GM15510 (cell line): Measurements from ENCODE around the gene LGI4.

ENCODE experiments used
- POLR2A ChIP-seq: IDR thresholded peaks from 3 replicates; pipeline ENCODE4 v1.6.1; 2011; ENCODE audit warnings: borderline replicate concordance; ENCODE audit not compliant: insufficient read length; ENCODE audit errors: extremely low read depth

The LGI4 gene

DNA sequence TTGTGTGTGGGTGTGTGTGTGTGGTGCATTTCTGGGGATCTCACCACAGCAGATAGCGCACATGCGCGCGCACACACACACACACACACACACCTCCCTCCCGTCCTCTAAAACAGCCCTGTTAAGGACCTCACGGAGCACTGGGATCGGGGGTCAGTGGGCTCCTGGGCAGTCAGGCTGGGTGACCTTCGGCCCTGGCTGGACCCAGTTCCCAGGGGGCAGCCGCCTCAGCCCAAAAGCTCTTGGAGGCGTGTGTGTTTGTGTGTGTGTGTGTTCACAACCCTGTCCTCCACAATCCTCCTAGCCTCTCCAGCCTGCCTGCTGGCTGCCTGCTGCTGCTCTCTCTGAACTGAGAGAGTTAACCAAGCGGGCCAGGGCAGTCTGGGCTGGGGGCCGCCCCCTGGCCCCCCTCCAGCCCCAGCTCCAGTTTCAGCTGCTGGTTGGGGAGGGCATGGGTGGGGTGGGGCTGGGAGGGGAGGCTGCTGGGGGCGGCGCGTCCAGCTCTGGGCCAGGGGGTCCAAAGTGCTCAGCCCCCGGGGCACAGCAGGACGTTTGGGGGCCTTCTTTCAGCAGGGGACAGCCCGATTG, 3.5 kb upstream of the LGI4 start, which contains the start of gene FXYD1:
Gene FXYD1, plus strand, starts transcription at position 520 of the 588 bp plus-strand sequence. CDS start 1,256 bp downstream, outside the sequence.
- TF ChIP-seq POLR2A: no peak

DNA sequence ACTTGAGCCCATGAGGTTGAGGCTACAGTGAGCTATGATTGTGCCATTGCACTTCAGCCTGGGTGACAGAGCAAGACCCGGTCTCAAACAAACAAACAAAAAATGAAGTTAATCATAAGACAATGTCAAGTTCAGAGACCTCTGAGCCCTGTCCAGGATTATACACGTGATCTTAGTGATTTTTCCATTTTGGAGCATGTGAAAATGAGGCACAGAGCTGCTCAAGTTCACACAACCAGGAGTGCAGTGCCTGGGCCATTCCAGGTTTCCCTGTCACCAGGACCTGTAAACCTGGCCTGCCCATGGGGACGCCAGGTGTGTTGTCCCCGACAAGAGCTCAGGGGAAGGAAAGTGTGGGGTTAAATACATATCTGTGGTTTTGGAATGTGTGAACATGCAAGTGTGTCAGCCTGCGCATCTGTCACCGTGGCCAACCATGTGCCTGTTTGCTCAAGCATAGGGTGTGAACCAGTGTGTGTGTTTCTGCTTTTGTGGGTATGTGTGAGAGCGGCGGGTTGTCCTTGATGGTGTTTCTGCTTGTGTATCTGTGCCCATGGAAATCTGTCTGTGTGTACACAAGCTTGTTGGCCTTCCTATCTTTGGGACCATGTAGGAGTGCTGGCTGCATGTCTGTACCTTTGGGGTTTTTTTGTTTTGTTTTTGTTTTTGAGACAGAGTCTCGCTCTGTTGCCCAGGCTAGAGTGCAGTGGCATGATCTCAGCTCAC, 2.3 kb upstream of the LGI4 start:
- TF ChIP-seq POLR2A: no peak

DNA sequence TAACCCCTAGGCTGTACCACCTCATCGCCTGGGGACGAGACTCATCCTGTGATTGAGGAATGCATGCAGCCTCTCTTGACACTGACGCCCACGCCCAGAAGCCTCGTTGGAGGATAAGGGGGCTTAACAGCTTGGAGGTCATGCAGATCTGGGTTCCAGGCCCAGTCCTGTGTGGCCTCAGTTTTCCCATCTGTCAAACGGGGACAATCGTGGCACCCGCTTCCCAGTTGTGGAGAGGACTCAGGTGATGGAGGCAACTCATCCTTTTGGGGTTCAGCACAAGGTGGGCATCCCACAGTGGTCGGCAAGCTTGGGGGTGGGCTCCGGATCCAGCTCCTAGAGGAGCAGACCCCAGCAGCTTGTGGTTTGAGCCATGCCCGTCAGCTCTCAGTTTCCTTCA, 1.4 kb upstream of the LGI4 start:
- TF ChIP-seq POLR2A: no peak

DNA sequence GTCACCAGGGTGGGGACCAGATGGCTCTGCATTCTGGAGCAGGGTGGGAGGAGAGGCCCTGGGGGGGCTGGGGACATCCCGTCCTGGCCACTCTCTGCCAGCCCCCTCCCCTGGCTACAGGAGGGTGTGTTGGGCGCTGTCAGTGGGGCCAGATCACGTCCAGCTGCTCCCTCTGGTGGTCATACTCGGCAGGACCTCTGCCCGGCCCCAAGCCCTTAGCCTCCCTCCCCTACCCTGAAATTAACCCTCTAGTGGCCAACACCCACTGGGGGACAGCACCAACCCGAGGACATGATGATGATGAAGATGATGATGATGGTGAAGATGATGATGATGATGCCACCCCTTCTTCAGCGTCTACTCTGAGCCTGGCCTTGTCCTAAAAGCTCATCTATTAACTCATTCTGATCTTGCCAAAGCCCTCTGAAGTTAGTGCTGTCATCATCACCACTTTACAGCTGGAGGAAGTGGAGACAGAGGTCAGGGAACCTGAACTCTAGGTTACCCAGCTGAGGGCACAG, 590 bp upstream of the LGI4 start:
- TF ChIP-seq POLR2A: no peak

DNA sequence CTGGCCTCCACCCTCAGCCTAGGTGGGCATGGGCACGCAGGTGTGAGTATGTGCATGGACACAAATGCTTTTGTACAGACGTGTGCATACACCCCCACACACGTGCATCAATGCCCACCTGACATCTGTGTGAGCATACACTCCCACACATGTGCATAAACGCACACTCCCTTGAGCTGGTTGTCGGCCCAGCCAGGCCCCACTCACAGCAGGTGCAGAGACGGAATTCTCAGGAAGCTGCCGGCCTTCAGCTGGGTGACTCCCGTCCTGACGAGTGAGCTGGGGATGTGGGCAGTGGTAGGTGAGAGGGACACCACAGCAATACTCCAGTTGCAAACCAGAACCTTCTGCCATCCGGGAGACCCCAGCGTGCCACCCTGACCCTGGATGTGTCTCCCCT, 1.0 kb downstream of the LGI4 start:
- TF ChIP-seq POLR2A: no peak

DNA sequence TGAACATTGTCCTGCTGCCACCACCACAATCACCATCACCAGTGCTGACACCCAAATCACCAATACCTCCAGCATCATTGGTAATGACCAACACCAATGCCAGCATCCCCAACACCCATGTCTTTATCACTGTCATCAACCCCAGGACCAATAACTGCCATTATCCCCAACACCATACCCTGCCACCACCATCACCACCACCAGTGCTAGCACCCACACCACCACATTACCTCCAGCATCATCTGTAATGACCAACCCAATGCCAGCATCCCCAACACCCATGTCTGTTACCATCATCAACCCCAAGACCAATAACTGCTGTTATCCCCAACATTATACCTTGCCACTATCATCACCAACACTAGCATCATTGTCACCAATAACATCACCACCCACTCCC, 2.6 kb downstream of the LGI4 start:
- TF ChIP-seq POLR2A: no peak

DNA sequence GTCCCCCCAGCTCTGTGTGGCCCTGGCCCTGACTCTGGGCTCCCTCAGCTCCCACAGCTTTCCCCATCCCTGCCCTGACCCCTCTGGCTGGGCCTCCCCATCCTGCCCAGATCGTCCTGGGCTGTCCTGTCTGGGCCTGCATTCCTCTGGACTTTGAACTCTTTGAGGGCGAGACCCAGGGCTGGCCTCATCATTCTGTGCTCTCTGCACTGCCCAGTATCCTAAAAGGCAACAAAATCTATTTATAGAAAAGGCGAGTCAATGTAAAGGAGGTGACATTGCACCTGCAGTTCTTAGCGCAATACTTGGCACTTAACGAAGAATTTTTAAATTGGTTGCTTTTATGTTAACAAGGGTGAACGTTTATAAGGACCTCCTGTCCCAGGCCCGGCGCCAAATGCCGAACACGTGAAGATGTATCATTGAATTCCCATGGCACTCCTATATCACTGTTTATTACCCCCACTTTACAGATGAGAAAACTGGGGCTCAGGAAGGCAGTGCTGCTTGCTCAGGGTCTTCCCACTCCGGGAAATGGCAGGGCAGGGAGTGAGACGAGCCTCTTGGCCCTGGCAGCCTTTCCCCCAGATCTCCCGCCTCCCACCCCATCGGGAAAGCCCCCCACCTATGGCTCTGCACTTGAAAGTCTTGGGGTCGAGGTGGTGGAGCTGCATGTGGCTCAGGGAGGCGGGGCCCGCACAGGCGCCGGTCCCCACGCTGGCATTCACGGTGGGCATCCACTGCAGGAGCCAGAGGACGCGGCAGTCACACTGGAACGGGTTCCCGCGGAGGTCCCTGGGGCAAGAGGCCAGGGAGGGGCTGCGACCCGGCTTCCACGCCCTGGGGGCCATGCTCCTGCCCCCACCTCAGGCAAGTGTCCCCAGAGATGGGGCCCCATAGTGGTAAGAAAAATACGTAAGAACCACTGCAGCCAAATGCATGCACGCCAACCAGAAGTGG, 3.8 kb downstream of the LGI4 start:
- TF ChIP-seq POLR2A: no peak

DNA sequence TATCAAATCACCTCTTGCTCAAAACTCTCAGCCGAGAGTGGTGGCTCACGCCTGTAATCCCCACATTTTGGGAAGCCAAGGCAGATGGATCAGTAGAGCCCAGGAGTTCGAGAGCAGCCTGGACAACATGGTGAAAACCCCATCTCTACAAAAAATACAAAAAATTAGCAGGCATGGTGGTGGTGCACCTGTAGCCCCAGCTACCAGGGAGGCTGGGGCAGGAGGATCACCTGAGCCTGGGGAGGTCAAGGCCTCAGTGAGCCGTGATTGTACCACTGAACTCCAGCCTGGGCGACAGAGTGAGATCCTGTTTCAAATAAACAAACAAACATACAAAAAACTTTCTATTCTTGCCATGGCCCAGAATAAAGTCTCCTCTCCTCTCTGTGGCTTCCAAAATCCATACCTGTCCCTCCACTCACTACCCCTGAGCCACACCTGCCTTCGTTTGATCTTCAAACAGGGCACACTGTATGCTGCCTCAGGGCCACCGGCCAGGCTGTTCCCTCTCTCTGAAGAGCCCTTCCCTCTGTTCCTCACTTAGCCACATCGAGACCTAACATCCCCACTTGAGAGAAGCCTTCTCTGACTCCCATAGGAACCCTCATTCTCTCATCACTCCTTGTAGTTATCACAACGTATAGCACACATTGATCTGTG, 6.3 kb downstream of the LGI4 start:
- no peak for TF ChIP-seq POLR2A

DNA sequence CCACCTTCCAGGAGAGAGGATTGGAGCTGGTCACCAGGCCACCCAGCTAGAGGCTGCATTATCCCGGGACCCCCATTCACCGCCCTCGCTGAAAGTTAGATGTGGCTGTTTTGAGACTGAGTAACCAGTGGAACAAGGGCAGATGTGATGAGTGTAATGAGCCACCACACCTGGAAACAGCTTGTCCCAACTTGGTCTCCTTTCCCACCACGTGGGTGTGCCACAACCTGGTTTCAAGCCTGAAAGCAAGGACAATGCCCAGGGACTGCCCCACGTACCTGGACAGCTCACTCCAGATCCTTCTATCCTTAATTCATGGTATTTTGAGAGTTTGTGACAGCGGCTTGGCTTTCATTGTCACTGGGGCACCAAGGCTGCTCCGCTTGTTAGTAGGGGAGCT, 7.0 kb downstream of the LGI4 start:
- TF ChIP-seq POLR2A: no peak

DNA sequence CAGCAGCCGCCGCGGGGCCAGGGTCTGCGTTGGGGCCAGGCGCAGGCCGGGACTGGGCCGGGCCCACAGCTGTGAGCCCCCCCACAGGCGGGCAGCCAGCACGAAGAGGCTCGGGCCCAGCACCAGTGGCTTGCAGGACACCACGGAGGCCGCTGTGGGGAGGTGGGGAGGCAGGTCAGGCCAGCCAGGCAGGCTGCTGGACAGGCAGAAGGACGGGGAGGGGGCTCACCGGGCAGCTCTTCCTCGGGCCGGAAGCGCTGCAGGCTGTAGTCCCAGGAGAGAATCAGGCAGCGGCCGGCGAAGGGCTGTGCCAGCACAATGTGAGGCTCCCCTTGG, 8.3 kb downstream of the LGI4 start:
- TF ChIP-seq POLR2A: no peak

DNA sequence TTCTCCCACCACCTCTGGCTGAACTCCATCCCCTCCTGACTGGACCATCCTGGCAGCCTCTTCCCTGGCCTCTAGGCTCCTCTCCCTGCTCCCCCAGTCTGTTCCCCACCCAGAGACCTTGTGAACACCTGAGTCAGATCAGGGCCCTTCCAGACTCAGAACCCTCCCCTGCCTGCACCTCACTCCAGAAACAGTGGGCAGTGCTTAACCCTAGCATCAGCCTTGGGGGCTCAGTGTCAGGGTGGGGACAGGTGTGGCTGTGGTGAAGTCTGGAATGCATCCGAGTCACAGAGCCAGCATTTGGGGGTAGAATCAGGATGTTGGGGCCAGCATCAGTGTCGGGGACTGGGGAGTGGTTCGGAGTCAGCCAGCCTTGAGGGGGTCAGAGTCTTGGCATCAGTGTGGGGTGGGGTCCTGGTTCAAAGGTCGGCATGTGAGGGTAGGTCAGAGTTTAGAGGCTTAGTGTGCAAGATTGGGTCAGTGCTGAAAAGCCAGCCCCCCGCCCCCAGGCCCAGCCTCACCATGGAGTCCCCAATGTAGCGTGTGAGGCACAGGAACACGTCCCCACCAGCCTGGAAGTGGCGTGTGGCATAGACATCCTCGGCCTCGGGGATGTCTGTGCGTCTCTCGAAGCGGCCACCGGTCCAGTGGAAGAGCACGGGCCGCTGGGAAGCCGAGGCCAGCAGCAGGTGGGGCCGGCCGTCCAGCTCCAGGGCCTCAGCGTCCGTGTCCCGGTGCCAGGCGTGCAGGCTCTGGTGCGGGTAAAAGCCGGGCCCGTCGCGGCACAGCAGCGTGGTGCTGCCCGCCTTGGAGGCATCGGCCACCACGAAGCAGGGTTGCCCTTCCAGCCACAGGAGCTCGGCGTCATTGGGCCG, 8.9 kb downstream of the LGI4 start:
- no peak for TF ChIP-seq POLR2A

DNA sequence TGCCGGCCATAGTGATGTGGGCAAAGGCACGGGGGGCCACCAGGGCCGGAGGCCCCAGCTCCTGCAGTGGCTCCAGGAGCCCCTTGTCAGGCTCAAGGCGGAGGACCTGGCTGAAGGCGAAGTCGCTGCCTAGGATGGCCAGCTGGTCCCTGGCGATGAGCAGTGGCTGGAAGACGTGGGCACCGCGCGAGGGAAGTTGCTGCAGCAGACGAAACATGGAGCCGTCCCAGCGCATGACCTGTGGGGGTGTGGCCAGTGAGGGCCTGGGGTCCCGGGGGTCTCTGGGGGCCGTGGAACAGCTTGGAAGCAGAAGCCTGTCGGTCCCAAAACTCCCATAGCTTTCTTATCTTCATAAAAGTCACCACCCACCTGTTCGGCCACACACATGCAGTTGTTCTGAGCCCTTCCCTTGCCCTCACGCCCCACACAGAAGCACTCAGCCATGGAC, 9.6 kb downstream of the LGI4 start:
- TF ChIP-seq POLR2A: no peak
